GM18507 (cell line): ENCODE results near the gene PTPRB.
"Not testable (repeated sequence)": the region's sequence is repeated elsewhere in the genome, so short reads cannot be mapped to it uniquely, and the experiment has no call there.

Experiments used
- DNase-seq: peaks from one replicate; pipeline ENCODE4 v3.0.0; 2011; ENCODE audit warnings: low read depth; ENCODE audit not compliant: insufficient read length; ENCODE audit errors: extremely low spot score
- FAIRE-seq: peaks from 2 replicates; lab custom pipeline; 2011; peaks lifted over from hg19 to GRCh38; lab: Jason Lieb, UNC

PTPRB gene

GRCh38 chr12:70555081-70555480 is 82.1 kb downstream of the PTPRB start:
- FAIRE-seq (no peak), DNase-seq (no peak)

- no peak for FAIRE-seq
- no peak for DNase-seq
Observed at GRCh38 chr12:70553391-70553859, 83.8 kb downstream of the PTPRB start.

DNA sequence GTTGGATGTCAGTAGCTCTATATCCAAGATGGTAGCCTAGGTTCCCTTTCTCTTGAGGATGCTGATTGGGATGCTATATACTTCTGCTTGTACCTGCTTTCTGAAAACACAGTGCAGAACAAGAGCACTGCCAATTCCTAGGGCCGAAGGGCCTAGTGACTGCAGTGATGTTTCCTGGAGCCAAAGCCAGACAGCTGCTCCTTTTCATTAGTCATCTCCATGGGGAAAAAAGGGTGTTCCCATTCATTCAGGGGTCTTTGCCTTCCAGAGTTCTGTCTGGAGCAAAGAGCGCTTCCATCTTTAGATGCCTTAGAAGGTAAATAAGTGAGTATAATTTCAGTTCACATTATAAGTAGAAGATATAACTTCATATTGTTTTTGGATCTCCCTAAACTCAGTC is 85.5 kb downstream of the PTPRB start:
- FAIRE-seq (no peak), DNase-seq (no peak)

DNA sequence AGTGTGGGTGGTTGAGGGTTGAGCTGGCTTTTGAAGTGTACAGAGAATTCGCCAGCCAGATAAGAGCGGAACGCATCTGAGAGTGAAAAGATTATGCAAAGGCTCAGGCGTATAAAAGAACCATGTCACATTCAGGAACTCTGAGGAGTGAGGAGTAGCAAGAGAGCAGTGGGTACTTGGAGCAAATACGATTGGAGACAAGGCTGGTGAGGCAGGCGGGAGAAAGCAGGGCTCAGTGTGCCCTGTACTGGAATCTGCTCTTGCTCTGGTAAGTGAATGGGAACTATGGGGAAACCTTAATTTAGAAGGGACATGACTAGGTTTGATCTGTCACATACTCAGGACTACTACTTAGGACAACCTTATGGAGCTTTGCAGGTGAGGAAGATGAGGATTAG is 87.0 kb downstream of the PTPRB start:
- no peak for FAIRE-seq

GRCh38 chr12:70549340-70550179 is 87.7 kb downstream of the PTPRB start:
- FAIRE-seq (no peak), DNase-seq (no peak)

More for the DNA sequence above, 87.0 kb downstream of the PTPRB start:
- no peak for DNase-seq

GRCh38 chr12:70543444-70543843 is 93.8 kb downstream of the PTPRB start:
- DNase-seq = no peak

GRCh38 chr12:70540996-70541395 is 96.2 kb downstream of the PTPRB start:
- DNase-seq (no peak), FAIRE-seq (no peak)

More at GRCh38 chr12:70543444-70543843, 93.8 kb downstream of the PTPRB start:
- no peak for FAIRE-seq

DNA sequence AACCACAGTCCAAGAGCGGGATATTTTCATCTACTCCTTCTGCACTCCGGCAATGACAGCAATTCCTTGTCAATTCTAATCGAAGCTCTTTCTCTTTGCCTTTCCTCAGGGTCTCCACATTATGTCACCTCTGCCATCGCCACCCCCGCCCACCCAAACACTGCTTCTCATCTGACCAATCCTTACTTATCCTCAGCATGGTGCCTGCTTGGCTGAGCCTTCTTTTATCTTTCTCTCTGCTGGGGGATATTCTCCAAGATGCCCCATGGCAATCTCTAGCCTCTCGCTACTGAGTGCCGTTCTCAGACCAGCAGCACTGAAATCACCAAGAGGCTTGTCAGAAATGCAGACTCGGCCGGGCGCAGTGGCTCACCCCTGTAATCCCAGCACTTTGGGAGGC is 100.6 kb downstream of the PTPRB start:
- FAIRE-seq (no peak), DNase-seq (no peak)

DNA sequence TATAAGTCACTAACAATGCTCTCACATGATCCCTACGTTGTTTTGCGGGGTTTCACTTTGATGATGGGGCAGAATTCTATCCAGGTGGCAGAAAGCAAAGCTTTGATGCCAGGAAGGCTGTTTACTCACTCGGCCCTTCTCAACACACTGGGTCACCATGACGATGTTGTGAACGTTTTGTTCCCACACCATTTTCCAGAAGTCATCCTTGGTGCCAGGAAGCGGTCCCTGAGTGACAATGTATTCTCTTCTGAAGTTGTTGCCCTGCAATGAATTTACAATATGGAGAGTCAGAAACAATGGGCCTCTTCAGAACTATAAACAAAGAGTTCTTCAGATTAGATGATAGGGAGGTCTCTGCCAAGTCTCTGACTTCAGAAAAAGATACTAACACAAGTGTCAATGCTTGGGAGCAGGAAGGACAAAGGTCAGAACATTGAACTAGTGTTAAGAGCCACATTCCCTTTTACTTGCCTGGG is 101.3 kb downstream of the PTPRB start:
- FAIRE-seq = no peak
- DNase-seq = no peak

- no peak for FAIRE-seq
- no peak for DNase-seq
Observed at GRCh38 chr12:70534466-70534865, 102.8 kb downstream of the PTPRB start.

GRCh38 chr12:70529647-70530046 is 107.6 kb downstream of the PTPRB start:
- FAIRE-seq (no peak), DNase-seq (no peak)

DNA sequence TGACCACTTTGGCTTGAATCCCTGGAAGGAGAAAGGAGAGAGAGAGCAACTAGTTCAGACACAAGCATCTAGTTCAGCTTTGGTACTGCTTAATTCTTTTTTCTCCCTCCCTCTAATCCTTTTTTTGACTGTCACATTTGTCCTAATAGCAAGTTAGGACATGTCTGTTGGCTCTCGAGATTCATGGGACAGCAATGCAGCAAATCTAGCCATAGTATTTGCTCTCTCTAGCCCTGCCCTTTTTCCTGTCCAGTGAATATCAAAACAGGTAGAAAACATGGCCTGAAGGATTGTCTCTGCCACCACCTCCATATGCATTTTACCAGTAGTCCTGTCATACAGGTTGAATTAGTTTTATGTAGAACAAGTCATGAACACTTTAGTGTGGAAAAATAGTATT is 116.4 kb downstream of the PTPRB start:
- DNase-seq (no peak), FAIRE-seq (no peak)

DNA sequence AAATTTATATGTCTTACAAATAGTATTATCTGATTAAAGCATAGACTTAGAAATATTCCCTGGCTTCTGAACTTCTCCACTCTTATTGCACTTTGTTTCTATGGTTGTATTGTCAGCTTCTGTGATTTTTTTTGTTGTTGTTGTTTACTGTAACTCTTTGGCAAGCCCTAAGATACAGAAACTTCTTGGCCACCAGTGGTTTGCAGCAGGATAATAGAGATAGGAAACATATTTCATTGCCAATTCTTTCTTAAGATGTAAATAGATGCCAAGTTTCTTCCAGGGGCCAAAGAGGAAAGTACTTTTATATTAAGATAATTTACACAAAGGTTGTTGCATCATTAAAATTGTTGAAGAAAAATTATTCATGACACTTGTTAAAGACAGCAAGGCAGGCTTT is 123.8 kb downstream of the PTPRB start:
- DNase-seq = no peak
- no peak for FAIRE-seq

DNA sequence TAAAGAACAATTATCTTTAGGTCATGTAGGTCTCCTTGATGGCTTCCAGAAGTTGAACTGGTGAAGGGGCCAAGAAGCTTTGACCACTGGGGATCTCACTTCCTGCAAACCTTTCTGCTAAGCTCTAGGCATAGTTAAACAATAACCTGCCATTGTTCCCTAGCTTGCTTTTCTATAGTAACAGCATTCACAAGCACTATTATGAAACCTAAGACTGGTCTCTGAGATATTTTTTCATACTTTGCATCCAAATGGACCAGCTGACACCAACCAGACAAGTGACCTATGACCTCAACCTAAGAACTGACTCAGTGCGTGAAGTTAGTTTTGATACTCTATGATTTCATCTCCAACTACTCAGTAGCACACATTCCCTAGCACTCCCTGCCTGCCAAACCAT is 129.1 kb downstream of the PTPRB start:
- no peak for DNase-seq
- no peak for FAIRE-seq

DNA sequence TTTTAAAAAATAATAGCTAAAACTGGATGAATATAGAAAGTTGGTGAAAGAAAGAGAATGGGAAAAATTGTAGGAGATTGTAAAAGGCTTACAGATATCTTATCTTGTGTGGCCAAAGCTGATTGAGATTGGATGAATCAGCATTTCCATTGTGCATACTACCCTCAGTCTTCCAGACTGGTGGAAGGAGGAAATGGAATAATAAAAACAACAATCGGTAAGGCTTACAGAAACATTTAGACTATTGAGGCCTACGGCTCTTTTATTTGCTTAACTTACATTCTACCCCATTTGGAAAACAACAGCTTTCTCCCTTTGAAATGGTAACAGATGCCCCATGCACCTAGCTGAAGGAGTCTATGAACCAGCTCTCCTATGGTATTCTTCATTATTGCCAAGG is 129.8 kb downstream of the PTPRB start:
- FAIRE-seq (no peak), DNase-seq (no peak)

DNA sequence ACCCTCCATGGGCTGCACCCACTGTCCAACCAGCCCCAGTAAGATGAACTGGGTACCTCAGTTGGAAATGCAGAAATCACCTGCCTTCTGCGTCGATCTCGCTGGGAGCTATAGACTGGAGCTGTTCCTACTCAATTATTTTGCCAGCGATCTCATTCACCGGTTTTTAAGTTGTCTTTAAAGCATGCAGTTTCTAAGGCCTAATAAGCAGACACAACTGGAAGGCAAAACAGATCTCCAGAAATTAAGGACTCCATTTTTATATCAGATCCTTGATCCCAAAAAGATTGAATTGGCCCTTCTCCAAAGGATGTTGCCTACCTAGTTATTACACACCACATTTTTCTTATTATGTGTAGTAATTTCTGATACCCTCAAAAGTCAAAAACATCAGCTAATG is 139.7 kb downstream of the PTPRB start:
- DNase-seq (no peak), FAIRE-seq (no peak)

DNA sequence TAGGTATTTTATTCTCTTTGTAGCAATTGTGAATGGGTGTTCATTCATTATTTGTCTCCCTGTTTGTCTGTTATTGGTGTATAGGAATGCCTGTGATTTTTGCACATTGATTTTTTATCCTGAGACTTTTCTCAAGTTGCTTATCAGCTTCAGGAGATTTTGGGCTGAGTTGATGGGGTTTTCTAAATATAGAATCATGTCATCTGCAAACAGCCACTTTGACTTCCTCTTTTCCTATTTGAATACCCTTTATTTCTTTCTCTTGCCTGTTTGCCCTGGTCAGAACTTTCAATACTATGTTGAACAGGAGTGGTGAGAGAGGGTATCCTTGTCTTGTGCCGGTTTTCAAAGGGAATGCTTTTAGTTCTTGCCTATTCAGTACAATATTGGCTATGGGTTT is 144.3 kb downstream of the PTPRB start:
- not testable (repeated sequence) for FAIRE-seq

GRCh38 chr12:70490928-70491327 is 146.3 kb downstream of the PTPRB start:
- DNase-seq, FAIRE-seq: not testable (repeated sequence)

More for the DNA sequence above, 144.3 kb downstream of the PTPRB start:
- not testable (repeated sequence) for DNase-seq

GRCh38 chr12:70487440-70487839 is 149.8 kb downstream of the PTPRB start:
- DNase-seq (no peak), FAIRE-seq (no peak)

- DNase-seq (no peak), FAIRE-seq (no peak)
Observed at GRCh38 chr12:70486588-70486987, 150.6 kb downstream of the PTPRB start.

DNA sequence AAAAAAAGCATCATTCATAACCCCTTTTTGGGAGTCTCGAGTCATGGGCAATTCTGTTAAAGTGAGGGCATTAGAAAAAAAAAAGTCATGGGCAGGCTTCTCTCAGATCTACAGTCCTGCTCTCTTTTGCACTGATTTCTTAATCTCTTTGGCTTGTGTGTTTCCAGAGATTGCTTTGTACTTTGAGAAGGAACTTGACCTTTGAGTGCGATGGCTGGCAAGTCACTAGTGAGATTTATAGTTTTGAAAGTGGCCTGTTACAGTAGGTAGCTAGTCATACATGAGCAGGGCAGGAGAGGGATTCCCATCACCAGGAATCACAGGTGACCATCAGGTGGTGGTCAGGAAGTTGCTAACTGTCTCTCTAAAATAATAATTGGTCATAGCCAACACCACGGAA is 151.5 kb downstream of the PTPRB start:
- DNase-seq (no peak), FAIRE-seq (no peak)
